GM18499 (cell line): ENCODE measurements around the gene HNF1A.

Experiments
- ATAC-seq: cut with Tn5 transposase; IDR thresholded peaks from one replicate; pipeline ENCODE4 v1.9.1; 2021; ENCODE audit warnings: moderate number of reproducible peaks; ENCODE audit not compliant: insufficient read depth, unreplicated experiment

The HNF1A gene

GRCh38 chr12:120983759-120984158 lies 5.4 kb downstream of the HNF1A start:
- no peak for ATAC-seq

GRCh38 chr12:120984351-120984898 lies 6.1 kb downstream of the HNF1A start:
- ATAC-seq: no peak

- ATAC-seq: no peak
These were observed 9.9 kb downstream of the HNF1A start for GRCh38 chr12:120988234-120988633.

- no peak for ATAC-seq
These were observed 10.3 kb downstream of the HNF1A start for GRCh38 chr12:120988658-120989057.

- no peak for ATAC-seq
These were observed 11.3 kb downstream of the HNF1A start for GRCh38 chr12:120989687-120990086.

GRCh38 chr12:120990487-120991055 lies 12.2 kb downstream of the HNF1A start:
- ATAC-seq: no peak

- no peak for ATAC-seq
These were observed 13.6 kb downstream of the HNF1A start for GRCh38 chr12:120991965-120992364.

GRCh38 chr12:120992989-120993388 lies 14.6 kb downstream of the HNF1A start:
- ATAC-seq: no peak

- no peak for ATAC-seq
These were observed 15.2 kb downstream of the HNF1A start for GRCh38 chr12:120993496-120993895.

- no peak for ATAC-seq
These were observed 15.7 kb downstream of the HNF1A start for GRCh38 chr12:120994059-120994458.

- ATAC-seq: no peak
These were observed 16.4 kb downstream of the HNF1A start for GRCh38 chr12:120994589-120995337.

GRCh38 chr12:120996133-120996746 lies 17.9 kb downstream of the HNF1A start:
- ATAC-seq: no peak

GRCh38 chr12:120997448-120997847 lies 19.1 kb downstream of the HNF1A start:
- no peak for ATAC-seq

GRCh38 chr12:120998435-120998834 lies 20.1 kb downstream of the HNF1A start:
- ATAC-seq: no peak

GRCh38 chr12:120999191-121000120 lies 21.1 kb downstream of the HNF1A start:
- ATAC-seq: no peak

- ATAC-seq: no peak
These were observed 22.2 kb downstream of the HNF1A start for GRCh38 chr12:121000530-121000929.

GRCh38 chr12:121001060-121001459 lies 22.7 kb downstream of the HNF1A start:
- ATAC-seq: no peak

GRCh38 chr12:121001841-121002483 lies 23.6 kb downstream of the HNF1A start:
- no peak for ATAC-seq

GRCh38 chr12:121003650-121004049 lies 25.3 kb downstream of the HNF1A start:
- no peak for ATAC-seq
